OCI-LY1 (cell line): ENCODE data around the gene EDEM2.

Experiments
- H2AFZ ChIP-seq: fragments of 200-600 bp; sonication (generic), shearing (Covaris generic); 2 replicates; pipeline ENCODE4 v1.6.0; 2014; ENCODE audit warnings: antibody characterized with exemption, mild to moderate bottlenecking, low read length
- H3F3A ChIP-seq: fragments of 200-600 bp; sonication (generic), shearing (Covaris generic); 2 replicates; pipeline ENCODE4 v1.6.0; 2014; ENCODE audit warnings: mild to moderate bottlenecking, antibody characterized with exemption, low read length, moderate library complexity; ENCODE audit not compliant: insufficient read depth
- H3K27ac ChIP-seq: fragments of 200-600 bp; sonication (generic); 2 replicates; pipeline ENCODE4 v1.5.1; 2014; ENCODE audit warnings: low read length, mixed run types, mild to moderate bottlenecking, low read depth; ENCODE audit not compliant: poor library complexity, severe bottlenecking
- H3K27me3 ChIP-seq: fragments of 200-600 bp; sonication (generic); 2 replicates; pipeline ENCODE4 v1.6.0; 2014; ENCODE audit warnings: antibody characterized with exemption, mild to moderate bottlenecking, low read length, moderate library complexity; ENCODE audit not compliant: insufficient read depth
- H3K36me3 ChIP-seq: fragments of 200-600 bp; sonication (generic); 2 replicates; pipeline ENCODE4 v1.6.1; 2014; ENCODE audit warnings: mild to moderate bottlenecking, antibody characterized with exemption, low read length, moderate library complexity, mixed read lengths; ENCODE audit not compliant: insufficient read depth
- H3K4me1 ChIP-seq: fragments of 200-600 bp; sonication (generic); 2 replicates; pipeline ENCODE4 v1.5.1; 2014; ENCODE audit warnings: mild to moderate bottlenecking, low read length, moderate library complexity; ENCODE audit not compliant: insufficient read depth, severe bottlenecking
- H3K4me2 ChIP-seq: fragments of 200-600 bp; sonication (generic), shearing (Covaris generic); 2 replicates; pipeline ENCODE4 v1.6.1; 2014; ENCODE audit warnings: low read length
- H3K4me3 ChIP-seq: fragments of 200-600 bp; sonication (generic); 2 replicates; pipeline ENCODE4 v1.5.1; 2014; ENCODE audit warnings: low read length, low read depth, mild to moderate bottlenecking, mixed read lengths; ENCODE audit not compliant: poor library complexity, severe bottlenecking
- H3K79me2 ChIP-seq: fragments of 200-600 bp; shearing (Covaris generic); 2 replicates; pipeline ENCODE4 v1.6.1; 2016; ENCODE audit warnings: mixed run types, low read length, mixed read lengths; ENCODE audit not compliant: insufficient read depth
- H3K9ac ChIP-seq: fragments of 200-600 bp; sonication (generic), shearing (Covaris generic); 2 replicates; pipeline ENCODE4 v1.6.1; 2014; ENCODE audit warnings: mild to moderate bottlenecking, low read length, mixed read lengths
- H3K9me2 ChIP-seq: fragments of 200-600 bp; sonication (generic), shearing (Covaris generic); 2 replicates; pipeline ENCODE4 v1.6.1; 2014; ENCODE audit warnings: low read depth, mild to moderate bottlenecking, low read length, mixed read lengths
- H3K9me3 ChIP-seq: fragments of 200-600 bp; shearing (Covaris generic); 2 replicates; pipeline ENCODE4 v1.6.1; 2014; ENCODE audit warnings: low read length, mixed read lengths
- H4K20me1 ChIP-seq: fragments of 200-600 bp; sonication (generic), shearing (Covaris generic); 2 replicates; pipeline ENCODE4 v1.6.0; 2016; ENCODE audit warnings: mild to moderate bottlenecking, low read length; ENCODE audit not compliant: insufficient read depth
- EZH2 ChIP-seq: fragments of 200-600 bp; sonication (generic), shearing (Covaris generic); IDR thresholded peaks from 2 replicates; pipeline ENCODE4 v1.8.0; 2017; ENCODE audit warnings: borderline replicate concordance, mixed run types, mild to moderate bottlenecking, antibody characterized with exemption, low read length, moderate library complexity, mixed read lengths
- TF ChIP-seq, protein P1 (sequence below): fragments of 200-600 bp; sonication (generic), shearing (Covaris generic); IDR thresholded peaks from 2 replicates; pipeline ENCODE4 v1.5.1; 2017; ENCODE audit warnings: mild to moderate bottlenecking, antibody characterized with exemption, low read length, moderate library complexity, mixed read lengths

Gene EDEM2

DNA sequence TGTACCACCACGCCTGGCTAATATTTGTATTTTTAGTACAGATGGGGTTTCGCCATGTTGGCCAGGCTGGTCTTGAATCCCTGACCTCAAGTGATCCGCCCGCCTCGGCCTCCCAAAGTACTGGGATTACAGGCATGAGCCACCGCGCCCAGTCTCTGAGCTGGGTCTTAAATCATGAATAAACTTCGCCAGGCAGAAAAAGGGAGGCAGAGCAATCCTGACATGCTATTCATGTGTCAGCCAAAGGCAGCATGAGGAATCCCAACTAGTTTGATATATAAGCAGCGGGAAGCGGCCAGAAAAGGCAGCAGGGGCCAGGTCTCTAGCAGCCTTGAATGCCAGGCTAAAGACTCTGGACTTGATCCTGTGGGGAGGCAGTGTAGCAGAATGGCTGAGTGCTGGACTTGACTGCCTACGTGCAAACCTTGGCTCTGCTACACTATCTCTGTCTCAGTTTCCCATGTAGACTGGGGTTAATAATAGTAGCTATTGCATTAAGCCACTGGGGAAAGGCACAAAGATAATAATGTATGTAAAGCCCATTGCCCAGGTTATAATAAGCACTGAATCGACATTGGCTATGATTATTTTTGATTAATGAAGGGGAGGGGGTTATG, 26.5 kb upstream of the EDEM2 start:
- no peaks in the 10 kb centered on the region for H4K20me1 ChIP-seq
- H3K9ac ChIP-seq = no peak overlapping the region
- H3K79me2 ChIP-seq = no peaks in the 10 kb centered on the region
- no peaks in the 10 kb centered on the region for H3K9me3 ChIP-seq
- H3K27me3 ChIP-seq = peaks cover 9% of the 10 kb centered on the region; the same call in 1 of the 2 replicates
- H3F3A ChIP-seq = no peaks in the 10 kb centered on the region
- H2AFZ ChIP-seq = no peak overlapping the region
- no peak overlapping the region for H3K27ac ChIP-seq
- no peaks in the 10 kb centered on the region for H3K36me3 ChIP-seq
- H3K4me1 ChIP-seq = no peaks in the 10 kb centered on the region
- TF ChIP-seq, protein P1, sequence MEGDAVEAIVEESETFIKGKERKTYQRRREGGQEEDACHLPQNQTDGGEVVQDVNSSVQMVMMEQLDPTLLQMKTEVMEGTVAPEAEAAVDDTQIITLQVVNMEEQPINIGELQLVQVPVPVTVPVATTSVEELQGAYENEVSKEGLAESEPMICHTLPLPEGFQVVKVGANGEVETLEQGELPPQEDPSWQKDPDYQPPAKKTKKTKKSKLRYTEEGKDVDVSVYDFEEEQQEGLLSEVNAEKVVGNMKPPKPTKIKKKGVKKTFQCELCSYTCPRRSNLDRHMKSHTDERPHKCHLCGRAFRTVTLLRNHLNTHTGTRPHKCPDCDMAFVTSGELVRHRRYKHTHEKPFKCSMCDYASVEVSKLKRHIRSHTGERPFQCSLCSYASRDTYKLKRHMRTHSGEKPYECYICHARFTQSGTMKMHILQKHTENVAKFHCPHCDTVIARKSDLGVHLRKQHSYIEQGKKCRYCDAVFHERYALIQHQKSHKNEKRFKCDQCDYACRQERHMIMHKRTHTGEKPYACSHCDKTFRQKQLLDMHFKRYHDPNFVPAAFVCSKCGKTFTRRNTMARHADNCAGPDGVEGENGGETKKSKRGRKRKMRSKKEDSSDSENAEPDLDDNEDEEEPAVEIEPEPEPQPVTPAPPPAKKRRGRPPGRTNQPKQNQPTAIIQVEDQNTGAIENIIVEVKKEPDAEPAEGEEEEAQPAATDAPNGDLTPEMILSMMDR = no peak
- no peak for TF ChIP-seq EZH2
- no peak overlapping the region for H3K4me3 ChIP-seq
- H3K9me2 ChIP-seq = no peaks in the 10 kb centered on the region
- no peak overlapping the region for H3K4me2 ChIP-seq

DNA sequence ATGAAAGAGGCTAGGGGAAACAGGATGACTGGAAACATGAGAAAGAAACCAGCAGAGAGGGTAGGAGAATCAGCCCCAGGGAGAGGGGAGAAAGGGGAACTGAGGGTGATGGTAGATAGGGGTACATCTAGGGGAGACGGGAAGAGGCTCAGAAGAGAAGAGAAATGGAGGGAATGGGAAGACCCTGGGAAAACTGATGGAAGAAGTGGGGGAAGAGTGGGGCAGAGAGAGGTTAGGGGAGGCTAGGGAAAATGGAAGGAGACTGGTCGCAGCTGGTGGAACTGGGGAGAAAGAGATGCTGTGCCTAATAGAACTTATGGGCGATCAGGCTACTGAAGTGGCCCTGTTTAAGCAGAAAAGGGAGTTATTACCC, 25.3 kb upstream of the EDEM2 start:
- no peaks in the 10 kb centered on the region for H4K20me1 ChIP-seq
- H3F3A ChIP-seq = no peaks in the 10 kb centered on the region
- H3K9ac ChIP-seq = no peak overlapping the region
- no peaks in the 10 kb centered on the region for H3K4me1 ChIP-seq
- peaks cover 9% of the 10 kb centered on the region; the same call in 1 of the 2 replicates for H3K27me3 ChIP-seq
- no peaks in the 10 kb centered on the region for H3K9me2 ChIP-seq
- H3K4me2 ChIP-seq = no peak overlapping the region
- H3K4me3 ChIP-seq = no peak overlapping the region
- no peaks in the 10 kb centered on the region for H3K79me2 ChIP-seq
- no peak overlapping the region for H3K27ac ChIP-seq
- no peak for TF ChIP-seq EZH2
- no peaks in the 10 kb centered on the region for H3K36me3 ChIP-seq
- H2AFZ ChIP-seq = no peak overlapping the region
- no peaks in the 10 kb centered on the region for H3K9me3 ChIP-seq

DNA sequence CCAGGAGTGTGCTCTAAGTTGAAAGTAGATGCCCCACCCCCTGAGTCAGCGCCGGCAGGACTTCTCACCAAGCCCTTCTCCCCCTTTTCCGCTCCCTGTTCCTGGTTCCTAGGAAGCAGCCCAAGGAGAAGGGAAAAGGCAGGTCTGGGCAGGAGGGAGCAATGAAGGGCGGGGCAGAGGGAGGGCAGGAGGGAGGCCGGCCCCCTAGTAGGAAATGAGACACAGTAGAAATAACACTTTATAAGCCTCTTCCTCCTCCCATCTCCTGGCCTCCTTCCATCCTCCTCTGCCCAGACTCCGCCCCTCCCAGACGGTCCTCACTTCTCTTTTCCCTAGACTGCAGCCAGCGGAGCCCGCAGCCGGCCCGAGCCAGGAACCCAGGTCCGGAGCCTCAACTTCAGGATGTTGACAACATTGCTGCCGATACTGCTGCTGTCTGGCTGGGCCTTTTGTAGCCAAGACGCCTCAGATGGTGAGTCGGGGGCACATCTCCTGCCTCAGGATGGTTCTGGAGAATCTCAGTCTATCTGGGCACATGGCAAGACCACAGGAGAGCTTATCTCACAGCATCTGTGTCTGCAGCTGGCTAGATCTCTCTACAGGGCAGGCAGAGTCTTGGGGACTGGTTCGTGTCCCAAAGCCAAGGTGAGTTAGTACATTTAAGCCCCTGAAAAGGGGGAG, 24.8 kb upstream of the EDEM2 start, which contains the start of gene PROCR:
PROCR (plus strand) TSS at position 320 of the 681 bp plus-strand sequence; CDS start at position 403, 83 bp downstream.
- H3K36me3 ChIP-seq = no peaks in the 10 kb centered on the region
- no peak within 1 kb of the TSS for H2AFZ ChIP-seq
- no peak within 1 kb of the TSS for H3K4me3 ChIP-seq
- no peaks in the 10 kb centered on the region for H3K4me1 ChIP-seq
- H4K20me1 ChIP-seq = no peaks in the 10 kb centered on the region
- H3K4me2 ChIP-seq = no peak within 1 kb of the TSS
- no peak within 1 kb of the TSS for H3K9ac ChIP-seq
- H3K27me3 ChIP-seq = peaks cover 7% of the 10 kb centered on the region; the same call in 1 of the 2 replicates
- TF ChIP-seq EZH2 = no peak
- TF ChIP-seq, protein P1 = no peak
- H3F3A ChIP-seq = no peaks in the 10 kb centered on the region
- H3K9me2 ChIP-seq = no peaks in the 10 kb centered on the region
- H3K9me3 ChIP-seq = no peaks in the 10 kb centered on the region
- no peak within 1 kb of the TSS for H3K27ac ChIP-seq
- no peaks in the 10 kb centered on the region for H3K79me2 ChIP-seq
